ENCODE measurements around the gene NAP1L4. TPM values are rescaled to one million over a fixed set of nuclear protein-coding genes. Genes with fewer than 3 reads are reported as not detected.
A peak's percentile ranks its signal among the peaks of the same experiment; 100 is the strongest.
"Not testable (repeated sequence)": the region's sequence is repeated elsewhere in the genome, so short reads cannot be mapped to it uniquely, and the experiment has no call there.

Gene NAP1L4
- total and polyA plus RNA-seq, 9 donors: 54.4 to 136 (median 102) TPM

GRCh38 chr11:2910401-2910955 is 81.7 kb downstream of the NAP1L4 start:
- Histone ChIP-seq H3K36me3 (no peaks in the 10 kb centered on the region), H3K4me1 (ENCODE audit: insufficient read depth) (no peaks in the 10 kb centered on the region), H3K4me3 (no peak overlapping the region), H3K9me3 (no peaks in the 10 kb centered on the region), H3K27ac (no peak overlapping the region), H3K27me3 (no peaks in the 10 kb centered on the region)
- no peak for DNase-seq
- no peak for TF ChIP-seq CTCF (IDR thresholded peaks at IDR 0.05)
- TF ChIP-seq EP300 (IDR thresholded peaks at IDR 0.05): no peak
- no peak for TF ChIP-seq POLR2A (IDR thresholded peaks at IDR 0.05)
- intact Hi-C loops (cut with DNase I): loop anchor here in 1 of 4 donors (10.0 kb wide), 1 partner anchor 706 kb away; no protein-coding TSS in a partner anchor
- WGBS, 3 donors: 92 to 94% (median 93%) methylated on average over 13 of the region's 13 CpGs

- Histone ChIP-seq H3K4me3 (no peak overlapping the region), H3K4me1 (ENCODE audit: insufficient read depth) (no peaks in the 10 kb centered on the region), H3K27ac (no peak overlapping the region), H3K27me3 (no peaks in the 10 kb centered on the region), H3K9me3 (no peaks in the 10 kb centered on the region), H3K36me3 (no peaks in the 10 kb centered on the region)
- intact Hi-C loops (cut with DNase I): no loop called here
- WGBS, 3 donors: 6 to 15% (median 11%) methylated on average over 34 to 76 of the region's 78 CpGs
- TF ChIP-seq EP300 (IDR thresholded peaks at IDR 0.05) (no peak), POLR2A (IDR thresholded peaks at IDR 0.05) (no peak), CTCF (IDR thresholded peaks at IDR 0.05) (no peak)
- DNase-seq: peak in 1 of 5 donors; percentile 24
Measured at GRCh38 chr11:2909133-2909902, 82.8 kb downstream of the NAP1L4 start.

- Histone ChIP-seq H3K36me3 (no peaks in the 10 kb centered on the region), H3K9me3 (no peaks in the 10 kb centered on the region), H3K27me3 (no peaks in the 10 kb centered on the region), H3K4me1 (ENCODE audit: insufficient read depth) (peaks cover 2% of the 10 kb centered on the region), H3K4me3 (no peak overlapping the region), H3K27ac (no peak overlapping the region)
- intact Hi-C loops (cut with DNase I): no loop called here
- TF ChIP-seq POLR2A (IDR thresholded peaks at IDR 0.05): no peak
- no peak for TF ChIP-seq CTCF (IDR thresholded peaks at IDR 0.05)
- no peak for TF ChIP-seq EP300 (IDR thresholded peaks at IDR 0.05)
- DNase-seq: no peak
- WGBS, 3 donors: 87 to 92% (median 90%) methylated on average over 13 to 14 of the region's 14 CpGs
Measured at GRCh38 chr11:2908130-2908529, 84.0 kb downstream of the NAP1L4 start.

GRCh38 chr11:2905299-2905698 is 86.8 kb downstream of the NAP1L4 start:
- H3K4me3 ChIP-seq; H3K9me3 ChIP-seq; DNase-seq; H3K27me3 ChIP-seq; H3K36me3 ChIP-seq; intact Hi-C loops (cut with DNase I); H3K4me1 ChIP-seq (ENCODE audit: insufficient read depth); H3K27ac ChIP-seq: not testable (repeated sequence)
- WGBS, 3 donors: 84 to 91% (median 90%) methylated on average over 7 of the region's 7 CpGs
